GM21717 (cell line): ENCODE data around the gene SFN.
A peak's percentile ranks its signal among the peaks of the same experiment; 100 is the strongest.
"Not testable (repeated sequence)": the region's sequence is repeated elsewhere in the genome, so short reads cannot be mapped to it uniquely, and the experiment has no call there.

ENCODE experiments used
- ATAC-seq: cut with Tn5 transposase; IDR thresholded peaks from one replicate; pipeline ENCODE4 v1.9.1; 2021; ENCODE audit warnings: mild to moderate bottlenecking, moderate library complexity; ENCODE audit not compliant: unreplicated experiment

The SFN gene

GRCh38 chr1:26838474-26839338 lies 24.2 kb upstream of the SFN start:
- peak; percentile 85 for ATAC-seq

- peak; percentile 11 for ATAC-seq
These were observed 23.6 kb upstream of the SFN start for GRCh38 chr1:26839339-26839722.

DNA sequence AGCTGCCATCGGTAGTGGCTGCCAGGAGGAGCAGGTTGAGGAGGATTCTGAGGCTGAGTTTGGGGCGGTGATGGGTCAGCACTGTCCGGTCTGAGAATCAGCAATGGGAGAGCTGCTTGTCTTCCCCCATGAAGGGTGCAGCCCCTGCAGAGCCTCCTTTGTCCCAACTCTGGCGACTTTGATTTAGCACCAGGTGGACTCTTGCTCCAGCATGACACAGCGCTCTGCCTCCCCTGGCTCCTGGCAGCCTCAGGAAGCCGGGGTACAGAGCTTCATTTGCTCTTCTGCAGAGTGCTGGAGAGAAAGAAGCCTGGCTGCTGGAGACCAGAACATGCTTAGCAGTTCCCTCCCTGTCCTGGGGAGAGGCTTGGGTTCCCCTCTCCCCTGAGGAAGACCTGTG lies 23.2 kb upstream of the SFN start:
- no peak for ATAC-seq

DNA sequence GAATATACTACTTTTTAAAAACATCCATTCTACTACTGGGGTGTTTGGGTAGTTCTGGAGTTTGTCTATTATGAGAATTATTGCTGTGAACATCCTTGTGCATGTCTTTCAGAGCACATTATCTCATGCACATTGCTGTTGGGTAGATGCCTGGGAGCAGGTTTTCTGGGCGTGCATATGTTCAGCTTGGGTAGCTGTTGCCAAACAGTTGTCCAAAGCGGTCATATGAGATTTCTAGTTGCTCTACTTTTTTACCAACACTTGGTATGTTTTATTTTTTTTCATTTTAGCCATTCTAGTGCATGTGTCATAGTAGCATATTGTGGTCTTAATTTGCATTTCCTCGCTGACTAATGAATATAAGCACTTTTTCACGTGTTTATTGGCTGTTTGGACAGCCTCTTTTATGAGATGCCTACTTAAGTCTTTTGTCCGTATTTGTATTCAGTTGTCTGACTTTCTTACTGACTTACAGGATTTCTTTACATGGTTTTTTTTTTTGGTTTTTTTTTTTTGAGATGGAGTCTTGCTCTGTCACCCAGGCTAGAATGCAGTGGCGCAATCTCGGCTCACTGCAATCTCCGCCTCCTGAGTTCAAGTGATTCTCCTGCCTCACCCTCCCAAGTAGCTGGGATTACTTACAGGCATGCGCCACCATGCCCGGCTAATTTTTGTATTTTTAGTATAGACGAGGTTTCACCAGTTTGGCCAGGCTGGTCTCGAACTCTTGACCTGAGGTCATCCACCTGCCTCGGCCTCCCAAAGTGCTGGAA lies 18.3 kb upstream of the SFN start:
- no peak for ATAC-seq

GRCh38 chr1:26847826-26848225 lies 15.1 kb upstream of the SFN start:
- not testable (repeated sequence) for ATAC-seq

GRCh38 chr1:26848499-26848898 lies 14.4 kb upstream of the SFN start:
- ATAC-seq: no peak

GRCh38 chr1:26848941-26849774 lies 13.8 kb upstream of the SFN start:
- ATAC-seq: no peak

DNA sequence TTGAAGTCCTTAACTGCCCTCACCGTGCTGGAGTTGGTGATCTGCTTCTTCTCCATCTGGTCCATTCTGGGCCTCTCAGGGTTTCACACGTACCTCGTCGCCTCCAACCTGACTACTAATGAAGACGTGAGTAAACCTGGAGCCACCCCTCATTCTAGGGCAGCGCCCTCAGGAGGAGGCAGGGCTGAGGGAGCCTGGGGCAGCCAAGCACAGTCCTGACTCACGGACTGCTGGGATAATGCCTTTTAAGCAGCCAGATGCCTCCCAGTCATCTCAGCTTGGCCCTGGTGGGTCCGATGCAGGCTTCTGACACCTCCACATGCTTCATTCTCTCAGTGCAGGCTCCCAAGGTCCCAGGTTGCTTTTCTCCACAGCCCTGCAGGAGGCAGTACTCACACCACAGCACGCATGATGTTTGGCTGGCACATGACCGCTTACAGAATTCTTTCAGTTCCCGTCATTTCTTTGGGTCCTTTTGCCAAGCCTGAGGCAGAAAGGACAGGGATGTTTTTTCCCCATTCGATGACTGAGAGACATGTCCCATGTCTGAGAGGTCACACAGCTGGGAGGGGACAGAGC lies 11.8 kb upstream of the SFN start:
- ATAC-seq: no peak

DNA sequence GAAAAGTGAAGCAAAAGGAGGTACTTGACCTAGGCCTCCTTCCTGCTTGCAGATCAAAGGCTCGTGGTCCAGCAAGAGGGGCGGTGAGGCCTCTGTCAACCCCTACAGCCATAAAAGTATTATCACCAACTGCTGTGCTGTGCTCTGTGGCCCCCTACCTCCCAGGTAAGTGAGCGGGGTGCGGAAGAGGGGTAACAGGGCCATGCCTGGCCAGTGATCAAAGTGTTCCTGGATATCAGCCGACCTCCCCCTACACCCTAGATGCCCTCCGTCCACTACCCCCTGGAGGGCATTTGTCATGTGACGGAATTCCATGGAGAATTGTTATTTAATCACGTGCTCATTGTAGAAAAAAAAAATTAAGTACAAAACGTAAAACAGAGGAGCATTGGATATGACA lies 10.2 kb upstream of the SFN start:
- no peak for ATAC-seq

GRCh38 chr1:26853156-26853555 lies 9.8 kb upstream of the SFN start:
- no peak for ATAC-seq

DNA sequence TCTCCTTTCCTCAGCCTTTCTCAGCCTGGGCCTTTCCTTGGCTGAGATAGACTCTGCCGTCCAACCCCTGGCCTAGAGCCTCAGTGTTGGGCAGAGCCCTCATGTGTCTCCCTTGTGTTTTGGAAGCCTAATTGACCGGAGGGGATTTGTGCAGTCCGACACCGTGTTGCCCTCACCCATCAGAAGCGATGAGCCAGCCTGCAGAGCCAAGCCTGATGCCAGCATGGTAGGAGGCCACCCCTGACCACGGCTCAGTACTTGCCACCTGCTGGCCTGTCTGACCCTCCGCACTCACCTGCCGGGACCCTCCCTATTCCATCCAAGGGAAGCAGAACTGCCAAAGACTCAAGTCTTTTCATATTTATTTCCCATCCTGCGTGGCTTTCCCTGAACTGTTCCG lies 9.3 kb upstream of the SFN start:
- no peak for ATAC-seq

GRCh38 chr1:26854906-26855305 lies 8.0 kb upstream of the SFN start:
- ATAC-seq: no peak

GRCh38 chr1:26855636-26856035 lies 7.3 kb upstream of the SFN start:
- ATAC-seq: no peak

GRCh38 chr1:26856181-26856580 lies 6.8 kb upstream of the SFN start:
- no peak for ATAC-seq

DNA sequence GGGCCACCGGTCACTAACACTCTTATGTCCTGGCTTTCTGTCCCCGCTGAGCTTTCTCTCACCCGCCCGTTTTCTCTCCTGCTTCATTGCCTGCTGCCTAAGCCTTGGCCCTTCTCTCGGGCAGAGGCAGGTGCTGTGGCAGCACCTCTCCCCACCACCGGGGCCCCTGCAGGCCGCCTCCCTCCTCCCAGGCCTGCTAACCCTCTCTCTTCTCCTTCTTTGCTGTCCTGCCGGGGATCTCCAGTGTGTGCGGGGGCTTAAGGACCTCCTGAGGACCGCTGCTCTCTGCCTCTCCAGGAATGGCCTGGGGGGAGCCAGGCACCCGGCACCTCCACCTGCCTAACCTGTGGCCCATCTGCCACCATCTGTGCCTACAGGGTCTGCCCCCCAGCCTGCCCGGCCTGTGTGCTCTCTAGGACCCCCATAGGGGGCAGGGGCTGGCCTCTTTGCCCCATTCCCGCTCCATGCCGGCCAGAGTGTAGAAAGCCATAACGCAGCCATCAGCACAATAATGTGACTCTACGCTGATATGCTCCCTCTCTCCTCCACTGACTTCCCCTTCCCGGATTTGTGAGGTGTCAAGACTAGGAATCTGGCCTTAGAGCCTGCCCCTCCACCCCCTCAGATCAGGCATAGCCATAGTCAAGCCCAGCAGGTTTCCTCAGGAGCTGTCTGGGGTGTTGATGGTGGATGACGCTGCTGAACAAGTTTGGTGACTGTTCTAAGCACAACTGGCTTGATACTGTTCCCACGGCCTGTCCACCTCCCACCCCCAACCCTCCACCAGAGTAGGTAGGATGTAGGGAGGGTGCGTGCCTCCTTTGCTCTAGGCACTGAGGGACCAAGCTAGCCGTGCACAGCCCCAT lies 6.1 kb upstream of the SFN start:
- ATAC-seq: no peak

GRCh38 chr1:26857473-26858060 lies 5.4 kb upstream of the SFN start:
- ATAC-seq: no peak

DNA sequence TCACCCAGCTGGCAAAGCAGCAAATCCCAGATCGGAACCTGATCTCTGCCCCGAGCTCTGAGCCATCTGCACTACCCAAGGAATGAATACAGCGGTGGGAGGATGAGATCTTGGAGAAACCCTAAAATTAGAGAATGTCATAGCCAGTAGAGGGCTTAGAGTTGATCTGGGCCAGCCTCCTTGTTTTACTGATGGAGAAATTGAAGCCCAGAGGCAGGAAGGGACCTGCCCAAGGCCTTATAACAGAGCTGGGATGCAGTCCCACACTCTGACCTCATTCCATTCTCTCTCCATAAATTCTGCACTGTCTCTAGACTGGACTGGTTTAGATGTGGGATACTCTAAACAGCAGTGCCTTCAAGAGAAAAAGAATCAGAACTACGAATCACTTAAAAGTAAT lies 4.8 kb upstream of the SFN start:
- no peak for ATAC-seq

GRCh38 chr1:26858891-26859640 lies 3.9 kb upstream of the SFN start:
- ATAC-seq: no peak

DNA sequence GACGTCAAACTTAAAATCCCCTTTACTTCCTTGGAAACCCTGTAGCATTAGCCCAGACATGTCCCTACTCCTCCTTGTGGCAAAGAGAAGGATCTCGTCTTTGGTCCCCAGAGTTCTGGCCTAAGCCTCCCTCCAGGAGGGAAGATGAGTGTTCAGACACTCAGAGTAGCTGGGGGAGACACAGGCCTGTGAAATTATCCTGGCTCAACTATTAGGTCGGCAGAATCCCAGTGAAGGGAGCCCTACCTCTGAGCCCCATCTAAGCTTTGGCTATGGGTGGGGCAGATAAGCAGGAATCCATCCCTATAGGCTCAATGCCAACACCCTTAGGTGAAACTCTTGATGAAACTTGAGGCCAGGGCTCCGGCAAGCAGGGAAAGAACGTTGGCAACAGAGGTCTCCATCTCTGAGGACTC lies 1.7 kb upstream of the SFN start:
- ATAC-seq: no peak
